ENCODE measurements around the gene VAPB. TPM values are rescaled to one million over a fixed set of nuclear protein-coding genes. Genes with fewer than 3 reads are reported as not detected.

Gene VAPB
- total RNA-seq, 2 donors from 2014 or later: 20.2 to 21.8 TPM

DNA sequence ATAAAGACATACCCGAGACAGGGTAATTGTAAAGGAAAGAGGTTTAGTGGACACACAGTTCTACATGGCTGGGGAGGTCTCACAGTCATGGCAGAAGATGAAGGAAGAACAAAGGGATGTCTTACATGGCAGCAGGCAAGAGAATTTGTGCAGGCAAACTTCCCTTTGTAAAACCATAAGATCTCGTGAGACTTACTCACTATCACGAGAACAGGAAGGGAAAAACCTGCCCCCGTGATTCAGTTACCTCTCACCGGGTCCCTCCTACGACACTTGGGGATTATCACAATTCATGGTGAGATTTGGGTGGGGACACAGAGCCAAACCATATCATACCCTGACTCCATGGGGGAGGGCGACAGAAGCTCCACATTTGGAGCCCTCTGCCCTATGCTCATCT is 7.4 kb upstream of the VAPB start:
- DNase-seq (ENCODE audit: low spot score): no peak
- TF ChIP-seq, protein P1, sequence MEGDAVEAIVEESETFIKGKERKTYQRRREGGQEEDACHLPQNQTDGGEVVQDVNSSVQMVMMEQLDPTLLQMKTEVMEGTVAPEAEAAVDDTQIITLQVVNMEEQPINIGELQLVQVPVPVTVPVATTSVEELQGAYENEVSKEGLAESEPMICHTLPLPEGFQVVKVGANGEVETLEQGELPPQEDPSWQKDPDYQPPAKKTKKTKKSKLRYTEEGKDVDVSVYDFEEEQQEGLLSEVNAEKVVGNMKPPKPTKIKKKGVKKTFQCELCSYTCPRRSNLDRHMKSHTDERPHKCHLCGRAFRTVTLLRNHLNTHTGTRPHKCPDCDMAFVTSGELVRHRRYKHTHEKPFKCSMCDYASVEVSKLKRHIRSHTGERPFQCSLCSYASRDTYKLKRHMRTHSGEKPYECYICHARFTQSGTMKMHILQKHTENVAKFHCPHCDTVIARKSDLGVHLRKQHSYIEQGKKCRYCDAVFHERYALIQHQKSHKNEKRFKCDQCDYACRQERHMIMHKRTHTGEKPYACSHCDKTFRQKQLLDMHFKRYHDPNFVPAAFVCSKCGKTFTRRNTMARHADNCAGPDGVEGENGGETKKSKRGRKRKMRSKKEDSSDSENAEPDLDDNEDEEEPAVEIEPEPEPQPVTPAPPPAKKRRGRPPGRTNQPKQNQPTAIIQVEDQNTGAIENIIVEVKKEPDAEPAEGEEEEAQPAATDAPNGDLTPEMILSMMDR (IDR thresholded peaks at IDR 0.05): no peak

DNA sequence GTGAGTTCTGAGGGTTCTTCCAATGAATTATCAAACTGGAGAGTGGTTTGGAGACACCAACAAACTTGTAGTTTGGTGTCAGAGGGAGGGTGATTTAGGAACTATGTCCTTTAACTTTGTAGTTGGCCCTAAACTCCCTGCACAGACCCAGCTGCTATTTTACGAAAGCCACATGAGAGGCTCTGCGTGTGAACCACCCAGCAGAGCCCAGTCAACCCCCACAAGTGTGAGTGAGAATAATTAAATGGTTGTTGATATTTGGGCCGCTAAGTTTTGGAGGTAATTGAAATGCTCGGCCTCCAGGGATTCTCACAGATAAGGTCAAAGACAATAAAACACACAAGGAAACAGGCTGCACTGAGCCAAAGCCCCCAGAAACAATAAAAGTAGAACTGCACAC is 6.9 kb upstream of the VAPB start:
- Histone ChIP-seq H3K36me3 (no peaks in the 10 kb centered on the region), H3K4me3 (no peak overlapping the region), H3K27ac (no peak overlapping the region), H3K4me1 (no peaks in the 10 kb centered on the region), H3K27me3 (no peaks in the 10 kb centered on the region), H3K9me3 (no peaks in the 10 kb centered on the region)
- TF ChIP-seq, protein P1 (IDR thresholded peaks at IDR 0.05): no peak
- no peak for DNase-seq (ENCODE audit: low spot score)

More for the DNA sequence above, 7.4 kb upstream of the VAPB start:
- Histone ChIP-seq H3K9me3 (no peaks in the 10 kb centered on the region), H3K4me3 (no peak overlapping the region), H3K27me3 (no peaks in the 10 kb centered on the region), H3K36me3 (no peaks in the 10 kb centered on the region), H3K27ac (no peak overlapping the region), H3K4me1 (no peaks in the 10 kb centered on the region)

DNA sequence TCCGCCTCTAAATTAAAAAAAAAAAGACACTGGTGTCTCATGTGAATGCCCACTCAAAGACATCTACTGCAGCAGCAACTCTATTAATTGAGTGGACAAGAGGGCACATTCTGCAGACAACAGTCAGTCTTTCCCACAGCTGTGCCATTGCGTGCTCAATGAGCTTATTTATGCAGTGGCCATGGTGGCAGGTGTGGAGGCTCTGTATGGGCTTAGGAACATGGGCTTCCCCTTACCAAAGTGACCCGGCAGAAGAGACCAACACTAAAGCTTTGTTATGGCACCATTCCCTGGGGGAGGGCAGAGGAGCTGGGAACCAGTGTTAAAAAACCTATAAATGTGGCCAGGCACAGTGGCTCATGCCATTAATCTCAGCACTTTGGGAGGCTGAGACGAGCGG is 4.2 kb upstream of the VAPB start:
- TF ChIP-seq, protein P1 (IDR thresholded peaks at IDR 0.05): no peak

DNA sequence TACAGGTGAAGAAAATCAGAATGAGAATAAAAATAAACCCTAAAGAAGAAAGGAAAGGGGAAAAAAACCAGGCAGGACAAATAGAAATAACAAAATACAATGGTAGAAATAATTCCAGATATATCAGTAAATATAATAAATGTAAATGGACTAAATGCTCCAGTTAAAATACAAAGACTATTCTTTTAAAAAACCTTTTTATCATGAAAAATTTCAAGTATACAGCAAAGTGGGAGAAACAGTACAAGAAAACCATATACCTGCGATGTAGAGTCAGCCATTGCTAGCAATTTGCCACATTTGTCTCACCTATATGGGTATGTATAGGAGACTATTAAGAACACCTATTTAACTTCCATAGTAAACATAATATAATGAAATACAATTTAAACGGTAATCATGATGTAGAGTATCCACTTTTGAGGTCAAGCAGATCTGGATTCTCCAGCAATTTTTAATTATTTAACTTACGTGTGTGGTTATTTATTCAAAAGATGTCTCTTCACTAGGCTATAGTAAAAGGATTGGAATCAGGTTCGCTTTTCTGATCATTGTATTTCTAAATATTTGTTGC is 914 bp upstream of the VAPB start:
- Histone ChIP-seq H3K4me3 (peak overlapping the region in 1 of 2 donors; percentile 95), H3K27ac (peak overlapping the region; percentile 59 to 94)

More for the DNA sequence above, 4.2 kb upstream of the VAPB start:
- no peak for DNase-seq (ENCODE audit: low spot score)
- Histone ChIP-seq H3K36me3 (no peaks in the 10 kb centered on the region), H3K4me1 (peaks cover 0 to 2% of the 10 kb centered on the region in 2 donors), H3K27ac (no peak overlapping the region), H3K4me3 (no peak overlapping the region), H3K27me3 (no peaks in the 10 kb centered on the region), H3K9me3 (no peaks in the 10 kb centered on the region)

DNA sequence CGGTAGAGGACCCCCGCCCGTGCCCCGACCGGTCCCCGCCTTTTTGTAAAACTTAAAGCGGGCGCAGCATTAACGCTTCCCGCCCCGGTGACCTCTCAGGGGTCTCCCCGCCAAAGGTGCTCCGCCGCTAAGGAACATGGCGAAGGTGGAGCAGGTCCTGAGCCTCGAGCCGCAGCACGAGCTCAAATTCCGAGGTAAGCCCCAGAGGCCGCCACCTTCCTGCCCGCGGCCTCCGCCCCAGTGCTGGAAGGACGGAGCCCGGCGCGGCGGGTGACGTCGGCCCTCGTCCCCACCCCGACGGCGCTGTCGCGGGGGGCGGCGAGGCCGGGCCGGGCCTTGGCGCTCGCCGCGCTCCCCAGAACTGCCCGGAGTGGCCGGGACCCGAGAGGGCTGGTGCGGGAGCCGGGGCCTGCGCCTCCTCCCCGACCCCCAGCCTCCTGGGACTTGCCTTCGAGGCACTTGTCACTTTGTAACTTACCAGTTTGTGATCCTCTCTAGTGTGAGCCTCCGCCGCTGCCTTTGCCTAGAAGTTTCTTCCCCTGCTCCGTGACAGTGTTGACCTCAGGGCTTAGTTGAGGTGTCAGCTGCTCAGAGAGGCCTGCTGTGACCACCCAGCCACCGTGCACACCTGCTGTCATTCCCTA is 417 bp downstream of the VAPB start:
- Histone ChIP-seq H3K4me1 (peaks cover 0 to 45% of the 10 kb centered on the region in 2 donors), H3K36me3 (no peaks in the 10 kb centered on the region), H3K27me3 (no peaks in the 10 kb centered on the region), H3K27ac (peak overlapping the region; percentile 94 to 98), H3K4me3 (peak overlapping the region; percentile 84 to 95), H3K9me3 (no peaks in the 10 kb centered on the region)
- no peak for DNase-seq (ENCODE audit: low spot score)
- TF ChIP-seq, protein P1 (IDR thresholded peaks at IDR 0.05): no peak

More for the DNA sequence above, 914 bp upstream of the VAPB start:
- TF ChIP-seq, protein P1 (IDR thresholded peaks at IDR 0.05): no peak
- Histone ChIP-seq H3K27me3 (no peaks in the 10 kb centered on the region), H3K36me3 (no peaks in the 10 kb centered on the region), H3K9me3 (no peaks in the 10 kb centered on the region), H3K4me1 (peaks cover 0 to 34% of the 10 kb centered on the region in 2 donors)
- no peak for DNase-seq (ENCODE audit: low spot score)

All from right atrium auricular region (tissue), 2 donors.